ENCODE measurements around the gene PAWR.
"Not testable (repeated sequence)": the region's sequence is repeated elsewhere in the genome, so short reads cannot be mapped to it uniquely, and the experiment has no call there.

The PAWR gene

DNA sequence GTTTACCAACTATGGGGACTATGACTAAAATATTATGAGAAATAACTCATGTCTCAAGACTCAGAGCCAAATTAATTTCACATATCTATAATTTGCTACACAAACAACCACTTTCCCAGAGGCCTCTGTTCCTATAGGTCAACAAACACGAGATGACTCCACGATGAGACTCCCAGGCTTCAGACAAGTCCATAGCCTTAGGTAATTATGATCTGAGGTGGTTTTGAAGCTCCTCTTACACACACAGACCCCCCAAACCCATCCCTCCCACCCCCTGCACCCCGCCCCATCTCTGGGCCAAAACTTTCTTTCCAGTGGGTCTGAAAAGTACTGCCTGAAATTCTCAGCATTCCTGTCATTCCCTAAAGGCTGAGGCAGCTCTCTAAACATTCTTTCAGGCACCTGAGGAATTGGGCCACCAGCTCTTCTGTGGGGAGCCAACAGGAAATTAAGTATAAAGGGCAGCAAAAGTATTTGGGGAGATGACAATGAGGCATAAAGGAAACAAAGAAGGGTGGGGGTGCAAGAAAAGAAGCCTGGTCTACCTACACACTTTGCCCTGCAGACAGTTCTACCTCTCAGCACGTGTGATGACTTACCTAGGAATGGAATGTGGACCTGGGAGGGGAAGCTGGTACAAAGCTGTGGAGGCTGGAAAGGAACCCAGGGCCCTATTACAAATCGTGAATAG is 143.6 kb downstream of the PAWR start:
- no peak for DNase-seq

DNA sequence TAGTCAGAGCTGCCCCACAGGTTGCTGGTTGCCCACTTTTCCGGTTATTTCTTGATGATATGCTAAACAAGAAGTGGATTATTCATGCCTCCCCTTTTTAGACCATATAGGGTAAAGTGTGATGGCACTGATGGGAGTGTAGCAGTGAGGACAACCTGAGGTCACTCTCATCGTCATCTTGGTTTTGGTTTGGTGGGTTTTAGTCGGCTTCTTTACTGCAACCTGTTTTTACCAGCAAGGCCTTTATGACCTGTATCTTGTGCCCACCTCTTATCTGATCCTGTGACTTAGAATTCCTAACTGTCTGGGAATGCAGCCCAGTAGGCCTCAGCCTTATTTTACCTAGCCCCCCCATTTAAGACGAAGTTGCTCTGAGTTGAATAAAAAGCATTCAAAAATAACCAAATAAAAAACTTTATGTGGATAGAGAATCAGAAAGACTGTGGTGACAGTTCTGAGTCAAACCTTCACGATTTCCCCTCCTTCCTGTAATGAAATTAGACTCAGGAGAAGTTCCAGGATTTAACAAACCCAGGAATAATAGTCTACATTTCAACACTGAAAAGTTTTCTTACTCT is 144.2 kb downstream of the PAWR start:
- no peak for DNase-seq

DNA sequence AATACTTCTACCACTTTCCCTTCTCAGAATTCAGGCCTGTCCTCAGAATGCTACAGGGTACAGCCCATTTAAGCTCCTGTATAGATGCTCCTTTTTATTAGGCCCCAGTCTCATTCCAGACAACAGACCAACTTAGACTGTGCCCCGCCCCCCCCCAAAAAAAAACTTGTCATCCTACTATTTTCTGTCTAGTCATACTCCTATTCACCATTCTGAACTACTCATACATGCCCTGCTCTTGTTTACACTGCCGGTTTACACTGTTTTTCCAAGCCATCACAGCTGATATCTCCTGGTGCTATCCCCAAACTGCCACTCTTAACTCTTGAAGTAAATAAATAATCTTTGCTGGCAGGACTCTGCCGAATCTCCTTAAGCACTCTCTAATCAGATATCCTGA is 146.3 kb downstream of the PAWR start:
- not testable (repeated sequence) for DNase-seq

DNA sequence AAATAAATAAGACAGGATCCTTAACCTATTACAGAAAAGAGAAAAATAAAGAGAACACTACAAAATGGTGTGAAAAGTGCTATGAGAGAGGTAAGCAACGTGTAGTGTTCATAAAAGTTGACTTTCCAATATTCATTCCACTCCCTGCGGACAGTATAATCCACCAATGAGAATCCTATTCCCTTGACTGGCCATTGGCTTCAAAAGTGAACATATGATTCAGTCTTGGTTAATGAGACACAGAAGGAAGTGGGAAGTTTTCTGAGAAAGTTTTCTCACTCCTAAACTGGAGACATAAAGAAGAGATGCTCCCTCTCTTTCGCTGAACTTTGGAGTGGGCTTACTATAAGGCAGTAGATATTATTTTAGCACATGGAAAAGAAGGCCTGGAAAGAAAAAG is 153.1 kb downstream of the PAWR start:
- DNase-seq, result no peak

DNA sequence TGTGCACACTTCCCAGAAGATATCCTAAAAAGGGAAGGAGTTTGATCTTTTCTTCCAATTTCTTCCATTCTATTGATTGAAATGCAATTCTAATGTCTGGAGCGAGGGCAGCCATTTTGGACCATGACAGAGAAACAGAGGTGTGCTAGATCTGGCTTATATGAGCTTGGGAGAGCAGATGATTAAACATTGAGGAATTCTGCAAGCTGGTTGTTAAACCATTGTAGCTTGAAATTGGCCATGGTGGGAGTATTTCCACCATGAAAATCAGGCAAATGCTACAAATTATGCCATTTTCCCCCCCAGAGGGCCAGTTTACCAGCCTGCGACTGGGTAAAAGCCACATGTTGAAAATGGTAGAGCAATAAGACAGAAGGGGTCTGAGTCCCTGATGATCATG is 155.0 kb downstream of the PAWR start:
- DNase-seq, result no peak

Measured in CD4-positive, alpha-beta T cell treated with Interferon gamma for 1 hour (primary cell).